SU-DHL-6 (cell line): ENCODE results near the gene NPEPL1.

Experiments used
- H2AFZ ChIP-seq: fragments of 200-600 bp; sonication (generic); 2 replicates; pipeline ENCODE4 v1.6.1; 2014; ENCODE audit warnings: low read depth, mild to moderate bottlenecking, moderate library complexity, mixed read lengths, antibody characterized with exemption, low read length; ENCODE audit not compliant: severe bottlenecking
- H3F3A ChIP-seq: fragments of 200-600 bp; shearing (Covaris generic); 2 replicates; pipeline ENCODE4 v1.6.0; 2016; ENCODE audit warnings: antibody characterized with exemption, mild to moderate bottlenecking; ENCODE audit not compliant: insufficient read depth
- H3K27ac ChIP-seq: fragments of 200-600 bp; sonication (generic); 2 replicates; pipeline ENCODE4 v1.5.1; 2016; ENCODE audit warnings: low read depth, mild to moderate bottlenecking, low read length, moderate library complexity, mixed read lengths
- H3K27me3 ChIP-seq: fragments of 200-600 bp; sonication (generic), shearing (Covaris generic); 2 replicates; pipeline ENCODE4 v1.6.0; 2014; ENCODE audit warnings: mild to moderate bottlenecking, low read length
- H3K36me3 ChIP-seq: fragments of 200-600 bp; sonication (generic); 2 replicates; pipeline ENCODE4 v1.6.1; 2014; ENCODE audit warnings: mild to moderate bottlenecking, low read length, mixed read lengths
- H3K4me2 ChIP-seq: fragments of 300-600, 200-600 bp; shearing (Covaris generic), sonication (generic); 2 replicates; pipeline ENCODE4 v1.6.0; 2014; ENCODE audit warnings: low read length, low read depth, mild to moderate bottlenecking; ENCODE audit not compliant: poor library complexity, severe bottlenecking
- H3K4me3 ChIP-seq: fragments of 200-600 bp; sonication (generic); 2 replicates; pipeline ENCODE4 v1.5.1; 2014; ENCODE audit warnings: antibody characterized with exemption, low read length, mild to moderate bottlenecking, mixed read lengths; ENCODE audit not compliant: insufficient read depth, poor library complexity, severe bottlenecking
- H3K79me2 ChIP-seq: fragments of 200-600 bp; sonication (generic); 2 replicates; pipeline ENCODE4 v1.6.1; 2014; ENCODE audit warnings: mild to moderate bottlenecking, low read length, moderate library complexity; ENCODE audit not compliant: insufficient read depth
- H3K9ac ChIP-seq: fragments of 200-600 bp; sonication (generic); 2 replicates; pipeline ENCODE4 v1.7.0; 2014; ENCODE audit warnings: mild to moderate bottlenecking, low read length
- H3K9me2 ChIP-seq: fragments of 200-600 bp; sonication (generic); replicated peaks from 2 replicates; pipeline ENCODE4 v1.6.1; 2014; ENCODE audit warnings: low read length; ENCODE audit not compliant: insufficient read depth
- H3K9me3 ChIP-seq: fragments of 200-600 bp; sonication (generic); 2 replicates; pipeline ENCODE4 v1.6.1; 2014; ENCODE audit warnings: low read length, mixed read lengths; ENCODE audit not compliant: insufficient read depth
- H4K20me1 ChIP-seq: fragments of 200-600 bp; sonication (generic); 2 replicates; pipeline ENCODE4 v1.6.1; 2014; ENCODE audit warnings: low read depth, mild to moderate bottlenecking, antibody characterized with exemption, low read length, moderate library complexity, mixed read lengths
- EZH2phosphoT487 ChIP-seq: fragments of 200-600 bp; sonication (generic), shearing (Covaris generic); conservative IDR thresholded peaks from 2 replicates; pipeline ENCODE4 v1.6.1; 2018; ENCODE audit warnings: mild to moderate bottlenecking, antibody characterized with exemption, low read length, moderate library complexity, mixed read lengths
- TF ChIP-seq, protein P1 (sequence below): fragments of 200-600 bp; sonication (generic); IDR thresholded peaks from one replicate; pipeline ENCODE4 v1.5.1; 2017; ENCODE audit warnings: antibody characterized with exemption, mild to moderate bottlenecking, low read length, moderate library complexity; ENCODE audit not compliant: insufficient read depth, poor library complexity, severe bottlenecking

The NPEPL1 gene

DNA sequence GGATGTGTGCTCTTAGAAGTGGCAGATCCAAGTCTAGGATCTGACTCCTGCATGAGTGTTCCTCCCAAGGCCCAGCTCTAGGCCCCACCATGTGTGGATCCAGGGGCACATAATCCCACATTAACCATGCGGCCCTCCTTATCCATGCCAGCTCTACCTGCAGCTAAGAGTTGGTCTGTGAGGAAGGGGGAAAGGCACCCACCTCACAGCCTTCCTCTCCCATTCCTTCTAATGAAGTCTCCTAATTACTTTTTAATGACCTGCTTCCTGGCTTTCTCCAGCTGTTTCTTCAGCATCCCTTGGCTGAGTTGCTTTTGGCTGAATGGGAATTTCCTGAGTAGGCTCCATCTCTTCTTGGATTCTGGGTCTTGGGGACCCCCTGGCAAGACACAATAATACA, 52.2 kb downstream of the NPEPL1 start:
- Histone ChIP-seq H3K4me2 (no peak overlapping the region), H3K27ac (no peak overlapping the region), H3K9me2 (no peaks in the 10 kb centered on the region), H3K79me2 (no peaks in the 10 kb centered on the region), H3K4me3 (no peak overlapping the region), H2AFZ (no peak overlapping the region), H3K9ac (no peak overlapping the region), H3F3A (no peaks in the 10 kb centered on the region), H3K27me3 (no peaks in the 10 kb centered on the region), H3K9me3 (no peaks in the 10 kb centered on the region), H4K20me1 (no peaks in the 10 kb centered on the region), H3K36me3 (no peaks in the 10 kb centered on the region)
- TF ChIP-seq EZH2phosphoT487: no peak

DNA sequence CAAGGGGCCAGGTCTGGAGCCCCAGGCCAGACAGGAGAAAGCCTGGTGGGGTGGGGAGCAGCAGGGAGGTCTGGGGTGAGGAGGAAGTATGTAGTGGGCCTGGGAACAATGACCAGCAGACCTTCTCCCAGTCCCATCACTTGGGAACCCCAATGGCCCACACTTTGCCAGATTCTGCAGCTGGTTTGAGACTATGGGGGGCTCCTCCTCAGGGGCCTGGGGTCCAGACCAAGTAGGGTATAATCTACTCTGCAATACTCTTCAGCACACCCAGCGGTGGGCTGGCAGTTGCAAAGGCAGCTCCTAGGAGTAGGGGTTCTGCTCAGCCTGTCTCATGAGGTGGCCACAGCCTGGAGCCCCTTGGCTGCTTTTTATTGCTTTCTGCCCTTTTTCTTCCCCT, 52.8 kb downstream of the NPEPL1 start:
- no peak overlapping the region for H3K4me3 ChIP-seq
- H3K27me3 ChIP-seq: no peaks in the 10 kb centered on the region
- TF ChIP-seq EZH2phosphoT487: no peak
- TF ChIP-seq, protein P1, sequence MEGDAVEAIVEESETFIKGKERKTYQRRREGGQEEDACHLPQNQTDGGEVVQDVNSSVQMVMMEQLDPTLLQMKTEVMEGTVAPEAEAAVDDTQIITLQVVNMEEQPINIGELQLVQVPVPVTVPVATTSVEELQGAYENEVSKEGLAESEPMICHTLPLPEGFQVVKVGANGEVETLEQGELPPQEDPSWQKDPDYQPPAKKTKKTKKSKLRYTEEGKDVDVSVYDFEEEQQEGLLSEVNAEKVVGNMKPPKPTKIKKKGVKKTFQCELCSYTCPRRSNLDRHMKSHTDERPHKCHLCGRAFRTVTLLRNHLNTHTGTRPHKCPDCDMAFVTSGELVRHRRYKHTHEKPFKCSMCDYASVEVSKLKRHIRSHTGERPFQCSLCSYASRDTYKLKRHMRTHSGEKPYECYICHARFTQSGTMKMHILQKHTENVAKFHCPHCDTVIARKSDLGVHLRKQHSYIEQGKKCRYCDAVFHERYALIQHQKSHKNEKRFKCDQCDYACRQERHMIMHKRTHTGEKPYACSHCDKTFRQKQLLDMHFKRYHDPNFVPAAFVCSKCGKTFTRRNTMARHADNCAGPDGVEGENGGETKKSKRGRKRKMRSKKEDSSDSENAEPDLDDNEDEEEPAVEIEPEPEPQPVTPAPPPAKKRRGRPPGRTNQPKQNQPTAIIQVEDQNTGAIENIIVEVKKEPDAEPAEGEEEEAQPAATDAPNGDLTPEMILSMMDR: no peak
- H3K27ac ChIP-seq: no peak overlapping the region
- H4K20me1 ChIP-seq: no peaks in the 10 kb centered on the region
- H3K9me3 ChIP-seq: no peaks in the 10 kb centered on the region
- no peaks in the 10 kb centered on the region for H3K79me2 ChIP-seq
- no peaks in the 10 kb centered on the region for H3F3A ChIP-seq
- H3K9me2 ChIP-seq: no peaks in the 10 kb centered on the region
- H2AFZ ChIP-seq: no peak overlapping the region
- no peaks in the 10 kb centered on the region for H3K36me3 ChIP-seq
- no peak overlapping the region for H3K4me2 ChIP-seq
- no peak overlapping the region for H3K9ac ChIP-seq

DNA sequence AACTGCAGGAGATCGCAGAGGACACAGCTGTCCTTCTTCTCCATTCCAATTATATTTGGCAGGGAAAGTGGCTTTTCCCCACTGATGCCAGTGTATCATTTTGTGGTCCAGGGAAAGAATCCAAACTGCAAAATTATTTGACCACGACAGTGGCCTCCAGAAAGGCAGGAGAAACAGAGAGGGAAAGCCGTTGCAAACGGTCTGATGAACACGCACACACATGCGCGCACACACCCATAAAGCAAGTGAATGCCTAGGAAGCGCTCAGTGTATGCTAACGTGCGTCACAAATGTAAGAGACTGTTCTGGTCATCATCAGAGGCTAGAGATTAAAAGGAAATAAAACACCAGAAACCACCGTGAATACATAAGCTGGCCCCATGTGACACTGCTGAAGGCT, 54.0 kb downstream of the NPEPL1 start:
- H2AFZ ChIP-seq: no peak overlapping the region
- H3K9me3 ChIP-seq: no peaks in the 10 kb centered on the region
- H3K27ac ChIP-seq: no peak overlapping the region
- no peaks in the 10 kb centered on the region for H3K36me3 ChIP-seq
- H3K9ac ChIP-seq: no peak overlapping the region
- no peaks in the 10 kb centered on the region for H3K9me2 ChIP-seq
- TF ChIP-seq, protein P1: no peak
- TF ChIP-seq EZH2phosphoT487: no peak
- H3F3A ChIP-seq: no peaks in the 10 kb centered on the region
- no peaks in the 10 kb centered on the region for H4K20me1 ChIP-seq
- no peaks in the 10 kb centered on the region for H3K79me2 ChIP-seq
- no peak overlapping the region for H3K4me2 ChIP-seq
- no peaks in the 10 kb centered on the region for H3K27me3 ChIP-seq
- H3K4me3 ChIP-seq: no peak overlapping the region

DNA sequence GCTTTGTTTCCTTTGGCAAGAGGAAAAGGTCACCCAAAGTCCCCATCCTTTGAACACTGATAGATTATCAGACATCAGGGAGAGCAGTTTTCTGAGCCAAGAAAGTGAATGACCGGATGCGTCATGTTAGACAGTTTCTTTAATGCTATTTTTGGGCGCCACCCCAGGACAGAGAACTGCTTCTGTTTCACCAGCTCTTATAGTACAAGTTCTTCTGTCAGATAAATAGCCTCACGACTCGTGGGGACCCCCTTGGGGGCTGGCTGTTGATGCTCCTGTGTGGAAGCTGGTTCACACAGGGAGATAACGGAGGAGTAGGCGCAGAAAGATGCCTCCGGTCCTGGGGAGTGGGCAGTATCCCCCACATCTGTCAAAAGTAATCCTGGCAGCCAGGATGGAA, 54.6 kb downstream of the NPEPL1 start:
- no peaks in the 10 kb centered on the region for H3K27me3 ChIP-seq
- no peak overlapping the region for H3K27ac ChIP-seq
- H3F3A ChIP-seq: no peaks in the 10 kb centered on the region

More for the DNA sequence above, 54.6 kb downstream of the NPEPL1 start:
- no peaks in the 10 kb centered on the region for H3K79me2 ChIP-seq
- H3K9ac ChIP-seq: no peak overlapping the region
- no peaks in the 10 kb centered on the region for H3K9me3 ChIP-seq
- TF ChIP-seq EZH2phosphoT487: no peak
- TF ChIP-seq, protein P1: no peak
- no peaks in the 10 kb centered on the region for H3K36me3 ChIP-seq
- H2AFZ ChIP-seq: no peak overlapping the region
- H3K4me3 ChIP-seq: no peak overlapping the region
- no peak overlapping the region for H3K4me2 ChIP-seq
- H3K9me2 ChIP-seq: no peaks in the 10 kb centered on the region
- H4K20me1 ChIP-seq: no peaks in the 10 kb centered on the region
